ENCODE data around the gene ELFN1. TPM values are rescaled to one million over a fixed set of nuclear protein-coding genes. Genes with fewer than 3 reads are reported as not detected.

Gene ELFN1
- total RNA-seq, 4 donors from 2014 or later, result 0.38 to 3.3 (median 0.48) TPM

DNA sequence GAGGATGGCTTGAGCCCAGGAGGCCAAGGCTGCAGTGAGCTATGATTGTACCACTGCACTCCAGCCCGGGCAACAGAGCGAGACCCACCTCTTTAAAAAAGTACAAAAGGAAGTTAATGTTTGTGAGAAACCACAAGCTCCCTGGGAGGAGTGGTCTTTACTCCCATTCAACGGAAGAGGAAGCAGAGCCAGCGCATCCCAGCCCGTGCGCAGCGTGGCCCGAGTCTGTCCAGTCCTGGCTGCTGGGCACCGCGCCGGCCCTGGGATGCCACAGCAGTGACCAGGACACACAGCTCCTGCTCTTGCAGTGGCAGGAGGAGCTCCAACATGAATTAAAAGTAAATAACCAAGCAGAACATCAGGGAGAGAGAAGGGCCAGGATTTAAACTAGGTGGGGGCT, 68.4 kb downstream of the ELFN1 start:
- intact Hi-C loops (cut with DNase I), result no loop called here
- H3K27ac ChIP-seq, result no peak overlapping the region
- no peaks in the 10 kb centered on the region for H3K36me3 ChIP-seq
- H3K4me3 ChIP-seq, result no peak overlapping the region
- TF ChIP-seq, protein P1, sequence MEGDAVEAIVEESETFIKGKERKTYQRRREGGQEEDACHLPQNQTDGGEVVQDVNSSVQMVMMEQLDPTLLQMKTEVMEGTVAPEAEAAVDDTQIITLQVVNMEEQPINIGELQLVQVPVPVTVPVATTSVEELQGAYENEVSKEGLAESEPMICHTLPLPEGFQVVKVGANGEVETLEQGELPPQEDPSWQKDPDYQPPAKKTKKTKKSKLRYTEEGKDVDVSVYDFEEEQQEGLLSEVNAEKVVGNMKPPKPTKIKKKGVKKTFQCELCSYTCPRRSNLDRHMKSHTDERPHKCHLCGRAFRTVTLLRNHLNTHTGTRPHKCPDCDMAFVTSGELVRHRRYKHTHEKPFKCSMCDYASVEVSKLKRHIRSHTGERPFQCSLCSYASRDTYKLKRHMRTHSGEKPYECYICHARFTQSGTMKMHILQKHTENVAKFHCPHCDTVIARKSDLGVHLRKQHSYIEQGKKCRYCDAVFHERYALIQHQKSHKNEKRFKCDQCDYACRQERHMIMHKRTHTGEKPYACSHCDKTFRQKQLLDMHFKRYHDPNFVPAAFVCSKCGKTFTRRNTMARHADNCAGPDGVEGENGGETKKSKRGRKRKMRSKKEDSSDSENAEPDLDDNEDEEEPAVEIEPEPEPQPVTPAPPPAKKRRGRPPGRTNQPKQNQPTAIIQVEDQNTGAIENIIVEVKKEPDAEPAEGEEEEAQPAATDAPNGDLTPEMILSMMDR (IDR thresholded peaks at IDR 0.05), result no peak
- TF ChIP-seq POLR2A (IDR thresholded peaks at IDR 0.05), result no peak
- 75 to 90% methylated on average over 7 to 9 of the region's 11 CpGs for WGBS, 2 donors
- no peaks in the 10 kb centered on the region for H3K9me3 ChIP-seq
- no peak for DNase-seq
- peaks cover 0 to 50% (median 0%) of the 10 kb centered on the region in 4 donors for H3K27me3 ChIP-seq
- H3K4me1 ChIP-seq, result peaks cover 2 to 24% (median 11%) of the 10 kb centered on the region in 3 donors

DNA sequence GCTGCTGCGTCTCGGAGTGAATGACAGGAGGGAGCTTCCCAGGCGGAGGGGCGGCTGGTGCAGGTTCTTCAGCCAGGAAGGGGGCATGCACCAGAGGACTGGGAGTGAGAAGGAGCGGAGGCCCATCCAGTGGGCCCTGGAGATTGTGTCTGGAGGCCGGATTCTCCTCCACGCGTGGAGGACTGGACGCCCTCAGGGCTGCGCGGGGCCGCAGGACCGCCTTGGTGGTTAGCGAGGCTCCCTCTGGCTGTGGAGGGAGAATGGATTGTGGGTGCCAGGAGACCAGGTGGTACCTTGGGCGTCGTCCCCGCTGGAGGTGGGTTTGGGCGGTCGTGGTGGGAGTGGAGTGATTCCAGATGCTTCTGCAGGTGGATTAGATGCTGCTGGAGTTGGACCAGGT, 68.9 kb downstream of the ELFN1 start:
- no peak for DNase-seq
- Histone ChIP-seq H3K27me3 (peaks cover 0 to 54% (median 0%) of the 10 kb centered on the region in 4 donors), H3K4me1 (peaks cover 2 to 24% (median 11%) of the 10 kb centered on the region in 3 donors), H3K4me3 (no peak overlapping the region), H3K36me3 (no peaks in the 10 kb centered on the region), H3K27ac (no peak overlapping the region), H3K9me3 (no peaks in the 10 kb centered on the region)
- WGBS, 2 donors, result 74 to 86% methylated on average over 10 to 12 of the region's 19 CpGs
- TF ChIP-seq POLR2A (IDR thresholded peaks at IDR 0.05), result no peak
- TF ChIP-seq, protein P1 (IDR thresholded peaks at IDR 0.05), result no peak
- intact Hi-C loops (cut with DNase I), result no loop called here

DNA sequence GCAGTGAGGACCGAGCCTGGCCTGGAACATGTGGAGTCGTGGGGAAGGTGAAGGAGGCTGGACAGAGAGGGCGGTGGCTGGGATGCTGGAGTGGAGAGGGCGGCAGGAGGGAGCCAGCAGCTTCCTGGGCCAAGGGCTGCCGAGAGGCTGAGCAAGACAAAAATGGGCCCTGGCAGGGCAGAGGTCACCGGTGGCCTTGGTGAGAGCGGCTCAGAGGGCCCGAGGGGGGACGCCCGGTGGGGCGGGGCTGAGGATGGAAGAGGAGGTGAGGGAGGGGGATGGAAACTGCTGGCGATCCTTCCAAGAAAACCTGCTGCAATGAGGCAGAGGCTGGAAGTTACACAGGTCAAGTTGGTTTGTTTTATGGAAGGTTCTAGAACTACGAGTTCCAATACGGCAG, 69.5 kb downstream of the ELFN1 start:
- TF ChIP-seq, protein P1 (IDR thresholded peaks at IDR 0.05), result no peak
- no peak for TF ChIP-seq POLR2A (IDR thresholded peaks at IDR 0.05)
- no peaks in the 10 kb centered on the region for H3K9me3 ChIP-seq
- peaks cover 2 to 24% (median 11%) of the 10 kb centered on the region in 3 donors for H3K4me1 ChIP-seq
- DNase-seq, result no peak
- intact Hi-C loops (cut with DNase I), result no loop called here
- peaks cover 0 to 52% (median 0%) of the 10 kb centered on the region in 4 donors for H3K27me3 ChIP-seq
- H3K27ac ChIP-seq, result no peak overlapping the region
- no peak overlapping the region for H3K4me3 ChIP-seq
- no peaks in the 10 kb centered on the region for H3K36me3 ChIP-seq
- WGBS, 2 donors, result 81 to 82% methylated on average over 6 to 13 of the region's 14 CpGs

DNA sequence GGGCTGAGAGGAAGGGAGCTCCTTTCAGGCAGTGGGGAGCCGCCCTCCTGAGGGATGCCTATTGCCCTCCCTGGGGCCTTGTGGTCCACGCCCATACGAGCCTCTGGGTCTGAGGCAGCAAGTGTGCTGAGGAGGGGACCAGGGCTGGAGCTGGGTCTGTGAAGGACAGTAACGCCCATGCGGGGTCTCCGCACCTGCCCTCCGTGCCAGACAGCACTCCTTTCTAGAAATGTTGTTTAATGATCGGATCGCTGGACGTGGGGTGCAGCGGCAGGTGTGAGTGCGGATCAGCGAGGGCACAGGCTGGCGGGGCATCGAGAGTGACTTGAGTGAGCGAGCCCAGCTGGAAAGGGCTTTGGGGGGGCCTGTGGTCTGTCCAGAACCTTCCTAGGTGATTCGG, 70.1 kb downstream of the ELFN1 start:
- H3K4me3 ChIP-seq, result no peak overlapping the region
- H3K4me1 ChIP-seq, result peaks cover 2 to 24% (median 11%) of the 10 kb centered on the region in 3 donors
- DNase-seq, result no peak
- H3K9me3 ChIP-seq, result no peaks in the 10 kb centered on the region
- H3K27ac ChIP-seq, result no peak overlapping the region
- intact Hi-C loops (cut with DNase I), result no loop called here
- no peaks in the 10 kb centered on the region for H3K36me3 ChIP-seq
- H3K27me3 ChIP-seq, result peaks cover 0 to 46% (median 0%) of the 10 kb centered on the region in 4 donors
- TF ChIP-seq POLR2A (IDR thresholded peaks at IDR 0.05), result no peak
- 94% methylated on average over 3 of the region's 17 CpGs; no CpG with 5 or more reads in 1 of the 2 donors for WGBS, 2 donors

DNA sequence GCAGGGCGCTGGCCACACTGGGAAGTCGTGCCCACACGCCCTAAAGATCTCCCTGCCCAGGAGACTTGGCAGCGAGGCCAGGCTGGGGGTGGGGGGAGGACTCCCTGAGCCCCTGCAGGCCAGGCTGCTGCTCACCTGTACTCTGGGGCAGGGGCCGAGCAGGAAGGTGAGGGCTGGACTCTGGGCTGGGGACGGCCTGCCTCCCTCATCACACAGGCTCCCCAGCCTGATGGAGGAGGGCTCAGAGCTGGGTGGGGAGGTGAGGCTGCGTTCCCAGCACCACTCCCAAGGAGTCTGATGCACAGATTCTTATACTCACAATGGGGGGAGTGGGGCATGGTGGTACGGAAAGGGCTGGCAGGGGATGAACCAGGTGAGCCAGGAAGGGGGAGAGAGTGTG, 71.2 kb downstream of the ELFN1 start:
- TF ChIP-seq POLR2A (IDR thresholded peaks at IDR 0.05), result no peak
- TF ChIP-seq, protein P1 (IDR thresholded peaks at IDR 0.05), result no peak

More for the DNA sequence above, 71.2 kb downstream of the ELFN1 start:
- Histone ChIP-seq H3K27me3 (peaks cover 0 to 39% (median 0%) of the 10 kb centered on the region in 4 donors), H3K36me3 (no peaks in the 10 kb centered on the region), H3K27ac (peak overlapping the region in 1 of 4 donors; percentile 16), H3K9me3 (no peaks in the 10 kb centered on the region), H3K4me3 (no peak overlapping the region), H3K4me1 (peaks cover 2 to 24% (median 11%) of the 10 kb centered on the region in 3 donors)
- 43 to 45% methylated on average over 2 to 7 of the region's 8 CpGs for WGBS, 2 donors
- intact Hi-C loops (cut with DNase I), result no loop called here
- DNase-seq, result no peak

Measured in esophagus squamous epithelium (tissue), 5 donors.